GM10266 (cell line): ENCODE results near the gene REPS2.

Experiments used
- DNase-seq: peaks from one replicate; pipeline ENCODE4 v3.0.0; 2012; ENCODE audit errors: extremely low spot score
- TF ChIP-seq, protein P1 (sequence below): IDR thresholded peaks from 2 replicates; pipeline ENCODE4 v1.5.1; 2012; ENCODE audit warnings: mild to moderate bottlenecking, low read depth; ENCODE audit not compliant: control insufficient read depth, insufficient read depth; ENCODE audit errors: missing control alignments

Gene REPS2

GRCh38 chrX:16978193-16978984 lies 31.9 kb downstream of the REPS2 start:
- TF ChIP-seq, protein P1, sequence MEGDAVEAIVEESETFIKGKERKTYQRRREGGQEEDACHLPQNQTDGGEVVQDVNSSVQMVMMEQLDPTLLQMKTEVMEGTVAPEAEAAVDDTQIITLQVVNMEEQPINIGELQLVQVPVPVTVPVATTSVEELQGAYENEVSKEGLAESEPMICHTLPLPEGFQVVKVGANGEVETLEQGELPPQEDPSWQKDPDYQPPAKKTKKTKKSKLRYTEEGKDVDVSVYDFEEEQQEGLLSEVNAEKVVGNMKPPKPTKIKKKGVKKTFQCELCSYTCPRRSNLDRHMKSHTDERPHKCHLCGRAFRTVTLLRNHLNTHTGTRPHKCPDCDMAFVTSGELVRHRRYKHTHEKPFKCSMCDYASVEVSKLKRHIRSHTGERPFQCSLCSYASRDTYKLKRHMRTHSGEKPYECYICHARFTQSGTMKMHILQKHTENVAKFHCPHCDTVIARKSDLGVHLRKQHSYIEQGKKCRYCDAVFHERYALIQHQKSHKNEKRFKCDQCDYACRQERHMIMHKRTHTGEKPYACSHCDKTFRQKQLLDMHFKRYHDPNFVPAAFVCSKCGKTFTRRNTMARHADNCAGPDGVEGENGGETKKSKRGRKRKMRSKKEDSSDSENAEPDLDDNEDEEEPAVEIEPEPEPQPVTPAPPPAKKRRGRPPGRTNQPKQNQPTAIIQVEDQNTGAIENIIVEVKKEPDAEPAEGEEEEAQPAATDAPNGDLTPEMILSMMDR: no peak
- DNase-seq: no peak

DNA sequence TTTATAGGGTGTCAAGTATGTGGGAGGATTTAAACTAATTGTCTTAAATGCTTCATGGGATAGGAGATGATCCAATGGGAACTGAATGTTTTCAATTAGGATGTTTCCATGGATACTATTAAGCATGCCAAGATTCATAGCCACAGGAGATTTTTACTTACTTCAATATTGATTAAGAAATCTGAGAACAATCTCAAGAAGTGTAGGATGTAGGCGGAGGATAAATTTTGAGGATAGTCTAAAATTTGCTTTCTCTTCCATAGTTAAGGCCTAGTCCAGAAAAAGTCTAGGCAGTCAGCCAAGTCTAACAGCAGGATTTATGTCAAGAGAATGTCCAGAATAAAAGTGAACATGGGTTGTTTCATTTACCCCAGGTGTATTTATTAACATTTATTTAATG lies 32.8 kb downstream of the REPS2 start:
- TF ChIP-seq, protein P1: no peak

DNA sequence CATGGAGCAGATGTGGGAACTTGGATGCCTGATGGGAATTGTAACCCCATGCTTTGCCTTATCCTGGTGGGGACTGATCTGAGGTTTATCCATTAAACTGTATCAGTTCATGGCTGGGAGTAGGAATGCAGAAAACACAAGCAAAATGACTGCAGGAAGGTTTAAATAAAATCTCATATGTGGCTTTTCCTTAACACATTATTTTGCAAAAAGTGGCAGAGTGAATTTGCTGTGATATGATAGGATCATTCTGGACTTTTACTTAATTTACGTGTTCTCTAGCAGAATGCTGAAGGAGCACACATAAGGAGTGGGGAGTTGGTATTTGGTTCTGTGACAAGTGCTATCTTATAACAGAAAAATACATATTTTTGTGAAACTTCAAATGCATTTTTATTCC lies 34.8 kb downstream of the REPS2 start:
- TF ChIP-seq, protein P1: no peak
- DNase-seq: no peak

More for the DNA sequence above, 32.8 kb downstream of the REPS2 start:
- DNase-seq: no peak

- no peak for DNase-seq
- TF ChIP-seq, protein P1: no peak
Measured at GRCh38 chrX:16981980-16982379, 35.5 kb downstream of the REPS2 start.

GRCh38 chrX:16983051-16983450 lies 36.6 kb downstream of the REPS2 start:
- no peak for DNase-seq
- TF ChIP-seq, protein P1: no peak

DNA sequence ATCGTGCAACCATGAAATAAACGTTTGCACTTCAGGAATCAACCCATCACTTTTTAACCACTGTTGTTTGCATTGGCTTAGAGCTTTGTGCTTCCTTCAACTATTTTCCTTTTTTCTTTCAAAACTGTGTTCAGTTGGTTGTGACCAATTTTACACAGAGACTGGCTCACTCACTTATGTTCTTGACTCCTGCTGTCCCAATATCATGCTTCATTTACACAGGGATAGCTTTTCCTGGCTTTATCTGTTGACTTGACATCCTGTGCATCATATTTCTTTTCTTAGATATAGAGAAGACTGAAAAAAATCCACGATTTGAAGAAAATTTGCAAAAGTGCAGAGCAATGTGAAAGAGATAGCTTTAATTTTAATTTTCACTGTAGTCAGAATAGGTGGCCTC lies 38.8 kb downstream of the REPS2 start:
- DNase-seq: no peak
- TF ChIP-seq, protein P1: no peak

DNA sequence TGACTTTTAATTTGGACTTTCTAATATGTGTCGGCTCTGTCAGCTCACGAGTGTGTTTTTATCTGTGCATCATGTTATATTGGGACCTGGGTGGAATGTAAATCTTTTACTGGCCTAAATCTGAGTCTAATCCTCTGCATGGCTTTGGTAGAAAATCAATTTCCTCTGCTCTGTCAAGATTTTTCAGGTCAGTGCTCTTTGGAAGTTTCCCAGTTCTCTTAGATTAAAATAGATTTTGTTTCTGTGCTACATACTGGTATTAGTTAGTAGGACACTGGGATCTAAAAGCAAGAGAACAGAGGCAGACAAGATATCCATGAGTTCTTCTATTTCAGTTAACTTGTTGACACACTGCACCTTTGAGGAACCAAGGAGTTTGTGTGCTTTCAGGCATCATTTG lies 39.7 kb downstream of the REPS2 start:
- TF ChIP-seq, protein P1: no peak
- no peak for DNase-seq
